Heart left ventricle (tissue), 13 donors: ENCODE data around the gene NTM.

ENCODE experiments used
- CTCF ChIP-seq, 12 donors: fragments of 200-600 bp; sonication (generic) in 4 of 12; IDR thresholded peaks; one replicate each; pipeline versions ENCODE4 v1.5.0 to v1.8.0; 2018 to 2022; ENCODE audit warnings: antibody characterized with exemption in 12 of 12, mild to moderate bottlenecking in 5 of 12
- POLR2A ChIP-seq, 2 donors: fragments of 450-650 bp; IDR thresholded peaks; one replicate each; pipeline ENCODE4 v1.6.1; 2017; ENCODE audit warnings: antibody characterized with exemption in 2 of 2, mild to moderate bottlenecking in 2 of 2, moderate library complexity in 2 of 2
- donor health status: ischemic (EF 13 %, LVEDD 7.1; RV severe dilation, severe dysfunction).
- donor health status: DM: no; HTN: yes; CAD: no.
- donor health status: DM: no; HTN: no; CAD: no.
- donor health status: ischemic (EF 25% LVEDD 6.9; RV normal size, moderate dysfunction).
- donor health status: ischemic (EF 25% LVEDD 5.7; RV mildly dilated, moderate dysfunction).
- donor health status: ischemic (EF 35%, LVEDD 5.7; RV mildly dilated, moderate dysfunction).
- donor health status: nonischemic (EF 11% LVEDD 7.7; RV severe dilation, severe dysfunction).
- donor health status: DM: yes; HTN: yes; CAD: no.
- donor health status: PGD.
- donor health status: ischemic (EF 29% LVEDD 5.4; RV normal size, mild dysfunction).
- donor health status: nonischemic (EF 23%, LVEDD 6.1; RV moderate dilation, normal function).

GRCh38 chr11:131595797-131596196, 225.4 kb downstream of the NTM start:
- TF ChIP-seq CTCF (IDR thresholded peaks at IDR 0.05): no peak
- no peak for TF ChIP-seq POLR2A (IDR thresholded peaks at IDR 0.05)
